HK-2 (cell line): ENCODE results near the gene COL9A2.
A peak's percentile ranks its signal among the peaks of the same experiment; 100 is the strongest.

Experiments
- DNase-seq: peaks from one replicate; pipeline ENCODE4 v3.0.0-alpha.2; 2018; ENCODE audit not compliant: unreplicated experiment

COL9A2 gene

DNA sequence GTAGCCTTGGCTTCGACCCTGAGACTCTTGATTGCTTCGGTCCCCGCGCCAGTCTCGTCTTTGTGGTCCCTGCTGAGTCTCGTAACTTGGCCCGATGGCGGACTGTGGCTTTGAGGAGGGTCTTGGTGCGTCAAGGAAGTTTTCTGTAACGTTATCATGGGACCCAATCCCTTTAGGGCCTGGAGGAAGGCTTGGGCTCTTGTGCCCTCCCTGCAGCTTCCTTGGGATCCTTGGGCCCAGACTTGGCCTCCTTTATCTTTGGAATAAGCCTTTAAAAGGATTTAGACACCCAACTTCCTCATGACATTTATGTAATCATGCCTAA, 58.7 kb downstream of the COL9A2 start:
- no peak for DNase-seq

DNA sequence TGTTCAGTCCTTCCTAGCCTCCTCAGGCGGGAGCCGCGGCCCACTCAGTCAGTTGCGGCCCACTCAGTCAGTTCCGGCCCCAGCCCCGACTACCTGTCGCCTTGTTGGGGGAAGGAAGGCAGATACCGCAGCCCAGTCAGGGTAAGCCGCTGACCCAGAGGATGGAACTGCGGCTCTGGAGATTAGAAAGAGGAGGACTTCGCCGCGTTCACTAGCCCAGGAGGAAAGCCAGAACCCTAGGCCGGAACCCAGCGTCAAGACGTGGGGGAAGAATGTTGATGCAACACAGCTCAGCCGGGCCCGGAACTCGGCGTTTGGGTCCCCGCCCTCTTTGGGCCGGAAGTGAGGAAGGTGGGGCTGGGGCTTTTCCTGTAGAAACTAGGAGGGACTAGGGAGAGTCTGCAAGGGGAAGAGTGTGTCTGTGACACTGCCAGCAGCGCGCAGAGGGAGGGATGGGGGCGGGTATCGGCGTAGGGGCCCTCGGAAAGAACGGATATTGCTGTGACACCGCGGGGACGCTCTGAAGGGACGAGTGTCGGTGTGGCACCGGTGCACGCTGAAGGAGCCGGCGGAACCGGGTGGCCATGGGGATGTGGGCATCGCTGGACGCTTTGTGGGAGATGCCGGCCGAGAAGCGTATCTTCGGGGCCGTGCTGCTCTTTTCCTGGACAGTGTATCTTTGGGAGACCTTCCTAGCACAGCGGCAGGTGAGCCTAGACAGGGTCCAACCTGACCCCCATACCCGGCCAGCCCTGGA, 59.2 kb downstream of the COL9A2 start, which contains the start of gene ZMPSTE24:
Gene ZMPSTE24, plus strand, starts transcription at position 549 of the 757 bp plus-strand sequence. Its CDS starts 36 bp downstream, at position 585.
- DNase-seq: peak; percentile 96

DNA sequence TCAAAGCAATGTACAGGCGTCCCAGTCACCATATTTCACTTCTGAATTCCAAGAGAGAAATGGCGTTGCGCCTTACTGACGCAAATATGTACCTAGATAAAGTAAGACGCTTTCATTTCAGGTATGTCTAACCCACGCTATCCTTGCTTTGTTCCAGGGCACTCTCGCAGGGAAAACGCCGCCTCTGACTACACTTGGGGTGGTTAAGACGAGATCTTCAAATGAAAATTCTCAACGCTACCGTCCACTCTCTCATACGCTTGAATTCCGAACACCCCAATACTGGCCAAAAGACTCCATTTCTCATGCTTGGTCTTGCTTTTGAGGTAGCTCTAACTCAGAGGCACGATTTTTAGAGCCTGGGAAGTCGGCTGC, 59.8 kb downstream of the COL9A2 start:
- DNase-seq: no peak

DNA sequence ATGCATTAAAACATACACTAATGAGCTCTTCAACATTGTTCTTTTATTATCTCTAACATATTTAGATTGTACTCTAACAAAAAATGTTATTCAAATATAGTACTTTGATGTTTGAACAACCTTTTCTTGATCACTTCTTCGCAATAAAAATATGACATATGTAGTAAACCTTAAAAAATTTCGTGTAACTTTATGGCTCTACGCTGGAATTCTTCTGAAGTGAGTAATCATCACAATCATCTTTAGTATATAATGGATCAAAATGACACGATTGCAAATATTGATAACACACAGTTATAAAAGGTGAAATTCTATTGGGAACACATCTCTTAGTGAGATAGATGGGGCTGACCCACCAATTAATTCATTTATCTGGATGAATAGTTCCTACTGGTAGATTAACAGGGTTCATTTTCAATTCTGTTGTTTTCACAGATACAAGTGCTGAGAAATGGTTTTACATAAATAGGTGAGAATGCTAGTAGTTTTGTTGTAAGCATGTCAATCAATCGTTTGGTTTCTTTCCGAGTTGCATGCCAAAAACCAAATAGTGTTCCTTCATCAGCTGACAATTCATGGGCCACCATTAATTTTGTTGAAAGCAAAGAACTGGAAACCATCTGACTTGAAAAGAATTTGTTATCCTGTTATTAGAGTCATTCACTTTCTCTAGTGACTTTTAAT, 60.5 kb downstream of the COL9A2 start:
- DNase-seq: no peak

DNA sequence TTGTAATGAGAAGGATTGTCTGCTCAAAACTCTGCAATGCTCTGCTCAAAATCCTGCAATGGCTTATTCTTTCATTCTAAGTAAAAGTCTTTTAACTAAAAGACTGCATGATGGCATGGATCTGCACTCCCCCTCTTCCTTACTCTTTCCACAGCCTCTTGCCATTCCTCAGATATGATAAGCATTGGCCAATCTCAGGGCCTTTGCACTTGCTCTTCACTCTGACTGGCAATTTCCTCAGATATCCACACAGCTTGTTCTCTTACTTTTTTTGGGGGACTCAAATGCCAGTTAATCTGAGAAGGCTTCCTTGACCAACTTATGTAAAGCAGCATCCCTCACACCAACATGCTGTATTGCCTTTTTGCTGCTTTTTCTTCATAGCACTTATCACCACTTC, 61.9 kb downstream of the COL9A2 start:
- no peak for DNase-seq

DNA sequence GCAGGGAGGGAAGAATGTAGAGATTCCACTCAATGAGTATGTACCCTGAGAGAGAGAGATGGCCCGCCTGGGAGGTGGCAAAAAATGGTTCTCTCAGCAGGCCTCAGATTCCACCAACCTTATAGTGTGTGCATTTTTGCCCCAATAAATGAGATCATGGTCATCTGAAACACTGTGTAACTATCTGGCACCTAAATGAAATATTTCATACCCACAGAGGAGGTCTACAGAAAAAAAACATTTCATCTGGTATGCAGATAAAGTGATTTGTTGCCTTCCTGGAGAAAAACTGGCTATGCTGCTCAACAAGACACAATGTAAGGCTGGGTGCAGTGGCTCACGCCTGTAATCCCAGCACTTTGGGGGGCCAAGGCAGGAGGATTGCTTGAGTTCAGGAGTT, 64.5 kb downstream of the COL9A2 start:
- DNase-seq: no peak

DNA sequence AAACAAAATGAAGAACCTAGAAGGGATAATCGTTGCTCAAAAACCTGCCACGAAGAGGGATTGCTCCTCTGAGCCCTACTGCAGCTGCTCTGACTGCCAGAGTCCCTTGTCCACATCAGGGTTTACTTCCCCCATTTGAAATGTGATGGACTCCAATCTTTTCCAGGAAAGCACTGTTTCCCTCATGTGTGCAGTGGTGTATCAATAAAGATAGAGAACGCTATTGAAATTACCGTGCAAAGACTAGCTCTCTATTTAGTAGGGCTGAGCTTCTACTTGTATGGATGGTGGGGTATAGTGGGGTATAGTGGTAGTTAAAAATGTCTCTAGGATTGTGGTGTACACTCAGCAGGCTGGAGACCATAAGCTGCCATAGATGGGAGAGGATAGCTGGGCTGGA, 65.6 kb downstream of the COL9A2 start:
- no peak for DNase-seq
